ENCODE measurements around the gene SPATA20. TPM values are rescaled to one million over a fixed set of nuclear protein-coding genes. Genes with fewer than 3 reads are reported as not detected.

The SPATA20 gene
- total and polyA plus RNA-seq, 7 experiments from 2014 or later, result 3.7 to 19.4 (median 15.8) TPM

DNA sequence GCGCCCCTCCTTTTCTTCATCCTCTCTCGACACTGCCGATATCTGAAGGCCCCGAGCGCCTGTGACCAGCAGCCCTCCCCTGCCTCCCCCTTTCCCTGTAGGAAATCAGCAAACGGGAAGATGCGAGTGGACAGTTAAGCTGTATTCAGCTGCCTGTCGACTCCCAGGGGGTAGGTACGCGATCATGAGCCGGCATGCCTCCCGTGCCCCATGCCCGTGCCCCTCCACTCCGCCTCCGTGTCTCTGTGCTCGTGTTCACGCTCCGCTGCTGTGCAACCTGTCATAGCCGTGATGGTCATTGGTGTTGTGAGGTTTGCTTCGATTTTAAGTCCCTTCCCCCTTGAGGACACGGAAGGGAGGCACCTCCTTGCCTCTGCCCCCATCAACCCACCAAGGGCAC is 47.9 kb downstream of the SPATA20 start:
- H3K4me3 ChIP-seq (ENCODE audit: low read length), result no peak overlapping the region
- ChIA-PET POLR2A (no interaction called here), CTCF (no interaction called here)
- H3K27ac ChIP-seq (ENCODE audit: low read depth, low read length), result no peak overlapping the region
- Mint-ChIP-seq H3K27me3 (no peaks in the 10 kb centered on the region), H3K4me1 (no peaks in the 10 kb centered on the region), H3K9me3 (no peaks in the 10 kb centered on the region), H3K4me3 (no peak overlapping the region), H3K36me3 (no peaks in the 10 kb centered on the region), H3K27ac (no peak overlapping the region)
- no peaks in the 10 kb centered on the region for H3K27me3 ChIP-seq (ENCODE audit: control insufficient read depth in 2 of 2, insufficient read depth in 2 of 2, low read length in 2 of 2)
- intact Hi-C loops (cut with micrococcal nuclease), result no loop called here
- no peak for ATAC-seq
- no peaks in the 10 kb centered on the region for H3K9me3 ChIP-seq (ENCODE audit: control insufficient read depth in 2 of 3, low read length in 3 of 3)
- no peaks in the 10 kb centered on the region for H3K4me1 ChIP-seq (ENCODE audit: control insufficient read depth in 2 of 2, insufficient read depth in 2 of 2, low read length in 2 of 2)
- no peak for DNase-seq
- H3K36me3 ChIP-seq (ENCODE audit: control insufficient read depth in 2 of 3, insufficient read depth in 3 of 3, low read length in 3 of 3), result no peaks in the 10 kb centered on the region

DNA sequence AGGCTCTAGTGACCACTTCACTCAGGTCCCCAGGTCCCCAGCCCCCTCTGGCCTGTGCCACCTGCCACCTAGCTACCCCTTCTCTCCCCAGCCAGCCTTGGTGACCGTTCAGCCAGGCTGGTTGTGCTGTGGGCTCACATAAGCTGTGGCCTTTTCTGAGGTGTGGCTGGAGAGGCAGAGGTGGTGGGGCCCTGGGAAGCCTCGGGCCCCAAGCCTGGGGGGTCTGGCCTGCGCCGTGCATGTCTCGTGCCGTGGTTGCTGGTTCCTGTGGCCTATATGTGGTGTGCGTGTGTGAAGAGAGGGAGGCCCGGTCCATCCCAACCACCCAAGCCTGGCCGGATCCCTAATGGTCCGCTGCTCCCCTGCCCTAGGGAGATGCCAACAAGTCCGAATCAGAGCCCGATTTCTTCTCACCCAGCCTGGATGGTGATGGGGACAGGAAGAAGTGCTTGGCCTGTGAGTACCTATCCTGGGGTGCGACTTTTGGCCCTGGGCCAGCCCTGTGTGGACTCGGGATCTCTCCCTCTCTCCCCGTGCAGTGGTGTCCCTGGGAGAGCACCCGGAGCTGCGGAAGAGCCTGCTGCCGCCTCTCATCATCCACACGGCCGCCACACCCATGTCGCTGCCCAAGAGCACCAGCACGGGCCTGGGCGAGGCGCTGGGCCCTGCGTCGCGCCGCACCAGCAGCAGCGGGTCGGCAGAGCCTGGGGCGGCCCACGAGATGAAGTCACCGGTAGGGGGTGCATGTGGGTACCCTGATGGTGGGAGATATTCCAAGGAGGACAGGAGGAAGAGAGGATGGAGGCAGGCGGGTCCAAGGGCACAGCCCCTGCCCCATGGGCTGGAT is 49.4 kb downstream of the SPATA20 start:
- ChIA-PET POLR2A (no interaction called here), CTCF (no interaction called here)
- Histone ChIP-seq H3K4me3 (ENCODE audit: low read length) (no peak overlapping the region), H3K36me3 (ENCODE audit: control insufficient read depth in 2 of 3, insufficient read depth in 3 of 3, low read length in 3 of 3) (no peaks in the 10 kb centered on the region), H3K27me3 (ENCODE audit: control insufficient read depth in 2 of 2, insufficient read depth in 2 of 2, low read length in 2 of 2) (no peaks in the 10 kb centered on the region), H3K4me1 (ENCODE audit: control insufficient read depth in 2 of 2, insufficient read depth in 2 of 2, low read length in 2 of 2) (no peaks in the 10 kb centered on the region), H3K27ac (ENCODE audit: low read depth, low read length) (no peak overlapping the region), H3K9me3 (ENCODE audit: control insufficient read depth in 2 of 3, low read length in 3 of 3) (no peaks in the 10 kb centered on the region)
- DNase-seq, result no peak
- H3K27me3 Mint-ChIP-seq, result no peaks in the 10 kb centered on the region
- ATAC-seq, result no peak
- no peaks in the 10 kb centered on the region for H3K36me3 Mint-ChIP-seq
- intact Hi-C loops (cut with micrococcal nuclease), result no loop called here
- no peak overlapping the region for H3K27ac Mint-ChIP-seq
- no peak overlapping the region for H3K4me3 Mint-ChIP-seq
- no peaks in the 10 kb centered on the region for H3K9me3 Mint-ChIP-seq
- no peaks in the 10 kb centered on the region for H3K4me1 Mint-ChIP-seq

DNA sequence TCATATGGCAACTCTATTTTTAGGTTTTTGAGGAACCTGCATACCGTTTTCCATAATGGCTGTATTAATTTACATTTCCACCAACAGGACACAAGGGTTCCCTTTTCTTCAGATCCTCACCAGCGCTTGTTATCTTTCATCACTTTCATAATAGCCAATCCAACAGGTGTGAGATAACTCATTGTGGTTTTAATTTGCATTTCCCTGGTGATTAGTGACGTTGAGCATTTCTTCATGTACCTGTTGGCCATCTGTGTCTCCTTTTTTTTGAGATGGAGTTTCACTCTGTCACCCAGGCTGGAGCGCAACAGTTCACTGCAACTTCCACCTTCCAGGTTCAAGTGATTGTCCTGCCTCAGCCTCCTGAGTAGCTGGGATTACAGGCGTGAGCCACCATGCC is 51.5 kb downstream of the SPATA20 start:
- no peaks in the 10 kb centered on the region for H3K27me3 ChIP-seq (ENCODE audit: control insufficient read depth in 2 of 2, insufficient read depth in 2 of 2, low read length in 2 of 2)
- CTCF ChIA-PET, result no interaction called here
- H3K4me3 ChIP-seq (ENCODE audit: low read length), result no peak overlapping the region
- Mint-ChIP-seq H3K4me1 (peaks cover 0 to 3% (median 0%) of the 10 kb centered on the region in 7 donors), H3K27ac (no peak overlapping the region), H3K36me3 (no peaks in the 10 kb centered on the region), H3K9me3 (peaks cover 0 to 2% (median 0%) of the 10 kb centered on the region in 11 donors), H3K4me3 (no peak overlapping the region), H3K27me3 (peaks cover 0 to 14% (median 8%) of the 10 kb centered on the region in 5 donors)
- intact Hi-C loops (cut with micrococcal nuclease), result no loop called here
- DNase-seq, result no peak
- no peaks in the 10 kb centered on the region for H3K9me3 ChIP-seq (ENCODE audit: control insufficient read depth in 2 of 3, low read length in 3 of 3)
- no peak overlapping the region for H3K27ac ChIP-seq (ENCODE audit: low read depth, low read length)
- H3K36me3 ChIP-seq (ENCODE audit: control insufficient read depth in 2 of 3, insufficient read depth in 3 of 3, low read length in 3 of 3), result no peaks in the 10 kb centered on the region
- no peaks in the 10 kb centered on the region for H3K4me1 ChIP-seq (ENCODE audit: control insufficient read depth in 2 of 2, insufficient read depth in 2 of 2, low read length in 2 of 2)
- no peak for ATAC-seq
- POLR2A ChIA-PET, result no interaction called here

DNA sequence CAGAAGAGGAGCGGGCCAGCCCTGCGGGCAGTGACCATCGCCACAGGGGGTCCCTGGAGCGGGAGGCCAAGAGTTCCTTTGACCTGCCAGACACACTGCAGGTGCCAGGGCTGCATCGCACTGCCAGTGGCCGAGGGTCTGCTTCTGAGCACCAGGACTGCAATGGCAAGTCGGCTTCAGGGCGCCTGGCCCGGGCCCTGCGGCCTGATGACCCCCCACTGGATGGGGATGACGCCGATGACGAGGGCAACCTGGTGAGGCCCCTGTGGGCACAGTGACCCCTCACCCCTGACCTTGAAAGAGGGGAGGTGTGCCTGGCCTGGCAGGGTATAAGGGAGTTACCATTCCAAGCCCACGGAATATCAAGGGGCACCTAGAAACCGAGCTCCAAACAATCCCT is 52.6 kb downstream of the SPATA20 start:
- no peak for ATAC-seq
- no peak for DNase-seq
- Histone ChIP-seq H3K27ac (ENCODE audit: low read depth, low read length) (no peak overlapping the region), H3K4me1 (ENCODE audit: control insufficient read depth in 2 of 2, insufficient read depth in 2 of 2, low read length in 2 of 2) (no peaks in the 10 kb centered on the region), H3K27me3 (ENCODE audit: control insufficient read depth in 2 of 2, insufficient read depth in 2 of 2, low read length in 2 of 2) (no peaks in the 10 kb centered on the region), H3K4me3 (ENCODE audit: low read length) (no peak overlapping the region), H3K9me3 (ENCODE audit: control insufficient read depth in 2 of 3, low read length in 3 of 3) (no peaks in the 10 kb centered on the region), H3K36me3 (ENCODE audit: control insufficient read depth in 2 of 3, insufficient read depth in 3 of 3, low read length in 3 of 3) (no peaks in the 10 kb centered on the region)
- Mint-ChIP-seq H3K27me3 (peaks cover 0 to 18% (median 8%) of the 10 kb centered on the region in 5 donors), H3K4me3 (no peak overlapping the region), H3K36me3 (no peaks in the 10 kb centered on the region), H3K4me1 (peaks cover 0 to 3% (median 0%) of the 10 kb centered on the region in 7 donors), H3K9me3 (peaks cover 0 to 2% (median 0%) of the 10 kb centered on the region in 11 donors), H3K27ac (no peak overlapping the region)
- POLR2A ChIA-PET, result no interaction called here
- CTCF ChIA-PET, result interaction anchor here (1.3 kb wide), 1 partner anchor 30 kb away, joined by 3 read pairs; no protein-coding TSS in a partner anchor
- intact Hi-C loops (cut with micrococcal nuclease), result no loop called here

DNA sequence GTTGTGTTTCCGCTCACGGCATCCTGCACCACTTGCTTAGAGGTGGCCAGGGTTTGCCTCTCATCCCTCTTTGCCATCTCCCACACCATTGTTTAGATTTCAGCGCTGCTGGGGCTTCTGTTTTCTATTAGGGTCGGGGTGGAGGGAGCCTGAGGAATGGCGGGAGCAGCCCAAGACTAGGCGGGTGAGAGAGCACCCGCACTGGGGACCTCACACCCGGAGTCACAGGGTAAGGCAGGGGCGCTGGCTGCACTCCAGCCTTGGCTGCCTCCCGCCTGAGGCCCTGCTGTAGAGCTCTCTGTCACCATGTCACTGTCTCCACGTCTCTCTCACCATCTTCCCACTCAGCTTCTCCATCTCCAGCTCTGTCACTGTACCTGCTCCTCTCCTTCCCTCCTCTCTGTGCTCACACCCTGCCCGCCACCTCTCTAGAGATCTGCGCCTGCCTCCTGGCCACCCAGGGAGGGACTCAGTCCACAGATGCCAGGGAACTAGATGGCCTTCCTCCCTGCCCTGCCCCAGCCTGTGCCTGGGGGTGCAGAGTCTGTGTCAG is 54.9 kb downstream of the SPATA20 start:
- Mint-ChIP-seq H3K27me3 (peaks cover 0 to 28% (median 22%) of the 10 kb centered on the region in 5 donors), H3K36me3 (no peaks in the 10 kb centered on the region), H3K4me3 (no peak overlapping the region), H3K9me3 (peaks cover 0 to 2% (median 0%) of the 10 kb centered on the region in 11 donors), H3K4me1 (peaks cover 0 to 4% (median 0%) of the 10 kb centered on the region in 7 donors), H3K27ac (no peak overlapping the region)
- H3K4me3 ChIP-seq (ENCODE audit: low read length), result no peak overlapping the region
- no peaks in the 10 kb centered on the region for H3K36me3 ChIP-seq (ENCODE audit: control insufficient read depth in 2 of 3, insufficient read depth in 3 of 3, low read length in 3 of 3)
- no peaks in the 10 kb centered on the region for H3K9me3 ChIP-seq (ENCODE audit: control insufficient read depth in 2 of 3, low read length in 3 of 3)
- DNase-seq (no peak), ATAC-seq (no peak)
- no peak overlapping the region for H3K27ac ChIP-seq (ENCODE audit: low read depth, low read length)
- intact Hi-C loops (cut with micrococcal nuclease), result no loop called here
- ChIA-PET POLR2A (no interaction called here), CTCF (no interaction called here)
- no peaks in the 10 kb centered on the region for H3K27me3 ChIP-seq (ENCODE audit: control insufficient read depth in 2 of 2, insufficient read depth in 2 of 2, low read length in 2 of 2)
- no peaks in the 10 kb centered on the region for H3K4me1 ChIP-seq (ENCODE audit: control insufficient read depth in 2 of 2, insufficient read depth in 2 of 2, low read length in 2 of 2)

DNA sequence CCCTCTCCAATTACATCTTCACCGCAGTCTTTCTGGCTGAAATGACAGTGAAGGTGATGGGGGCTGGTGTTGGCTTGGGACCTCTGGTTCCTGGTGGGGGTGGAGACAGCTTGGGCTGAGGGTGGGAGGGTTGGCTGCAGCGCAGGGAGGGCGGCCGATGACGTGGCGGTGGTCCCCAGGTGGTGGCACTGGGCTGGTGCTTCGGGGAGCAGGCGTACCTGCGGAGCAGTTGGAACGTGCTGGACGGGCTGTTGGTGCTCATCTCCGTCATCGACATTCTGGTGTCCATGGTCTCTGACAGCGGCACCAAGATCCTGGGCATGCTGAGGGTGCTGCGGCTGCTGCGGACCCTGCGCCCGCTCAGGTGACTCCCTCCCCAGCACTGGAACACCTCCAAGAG is 55.9 kb downstream of the SPATA20 start:
- Histone ChIP-seq H3K27me3 (ENCODE audit: control insufficient read depth in 2 of 2, insufficient read depth in 2 of 2, low read length in 2 of 2) (no peaks in the 10 kb centered on the region), H3K27ac (ENCODE audit: low read depth, low read length) (no peak overlapping the region), H3K4me3 (ENCODE audit: low read length) (no peak overlapping the region), H3K4me1 (ENCODE audit: control insufficient read depth in 2 of 2, insufficient read depth in 2 of 2, low read length in 2 of 2) (no peaks in the 10 kb centered on the region), H3K9me3 (ENCODE audit: control insufficient read depth in 2 of 3, low read length in 3 of 3) (no peaks in the 10 kb centered on the region), H3K36me3 (ENCODE audit: control insufficient read depth in 2 of 3, insufficient read depth in 3 of 3, low read length in 3 of 3) (no peaks in the 10 kb centered on the region)
- Mint-ChIP-seq H3K4me1 (peaks cover 0 to 4% (median 0%) of the 10 kb centered on the region in 7 donors), H3K9me3 (peaks cover 0 to 2% (median 0%) of the 10 kb centered on the region in 11 donors), H3K36me3 (no peaks in the 10 kb centered on the region), H3K27me3 (peaks cover 0 to 31% (median 22%) of the 10 kb centered on the region in 5 donors), H3K27ac (no peak overlapping the region), H3K4me3 (no peak overlapping the region)
- ChIA-PET POLR2A (no interaction called here), CTCF (no interaction called here)
- ATAC-seq (no peak), DNase-seq (no peak)
- intact Hi-C loops (cut with micrococcal nuclease), result no loop called here

DNA sequence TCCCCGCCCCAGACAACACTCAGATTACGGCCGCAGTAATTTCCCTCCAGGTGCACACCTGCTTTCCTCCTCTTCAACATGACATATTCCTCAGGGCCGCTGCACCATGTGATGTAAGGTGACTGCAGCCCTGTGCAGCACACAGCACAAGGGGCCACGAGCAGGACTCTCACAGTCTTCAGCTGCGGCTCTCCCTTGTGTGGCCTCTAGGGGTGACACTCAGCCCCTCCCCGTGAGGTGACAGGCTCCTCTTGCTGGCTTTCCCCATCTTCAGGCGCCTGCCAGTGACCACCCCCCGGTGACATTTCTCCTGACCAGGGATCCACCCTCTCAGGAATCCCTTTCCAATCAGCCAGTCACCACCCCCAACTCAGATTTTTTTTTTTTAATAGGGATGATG is 56.4 kb downstream of the SPATA20 start:
- no peak overlapping the region for H3K27ac Mint-ChIP-seq
- no peak for DNase-seq

More for the DNA sequence above, 56.4 kb downstream of the SPATA20 start:
- CTCF ChIA-PET, result no interaction called here
- intact Hi-C loops (cut with micrococcal nuclease), result no loop called here
- peaks cover 0 to 4% (median 0%) of the 10 kb centered on the region in 7 donors for H3K4me1 Mint-ChIP-seq
- no peaks in the 10 kb centered on the region for H3K27me3 ChIP-seq (ENCODE audit: control insufficient read depth in 2 of 2, insufficient read depth in 2 of 2, low read length in 2 of 2)
- no peaks in the 10 kb centered on the region for H3K9me3 ChIP-seq (ENCODE audit: control insufficient read depth in 2 of 3, low read length in 3 of 3)
- POLR2A ChIA-PET, result no interaction called here
- H3K36me3 ChIP-seq (ENCODE audit: control insufficient read depth in 2 of 3, insufficient read depth in 3 of 3, low read length in 3 of 3), result no peaks in the 10 kb centered on the region
- H3K4me3 ChIP-seq (ENCODE audit: low read length), result no peak overlapping the region
- H3K36me3 Mint-ChIP-seq, result no peaks in the 10 kb centered on the region
- no peak overlapping the region for H3K27ac ChIP-seq (ENCODE audit: low read depth, low read length)
- H3K9me3 Mint-ChIP-seq, result peaks cover 0 to 2% (median 0%) of the 10 kb centered on the region in 11 donors
- ATAC-seq, result no peak
- H3K4me3 Mint-ChIP-seq, result no peak overlapping the region
- H3K27me3 Mint-ChIP-seq, result peaks cover 0 to 31% (median 22%) of the 10 kb centered on the region in 5 donors
- no peaks in the 10 kb centered on the region for H3K4me1 ChIP-seq (ENCODE audit: control insufficient read depth in 2 of 2, insufficient read depth in 2 of 2, low read length in 2 of 2)
